Bladder microvascular endothelial cell (primary cell): ENCODE data around the gene TRAPPC11. TPM values are rescaled to one million over a fixed set of nuclear protein-coding genes. Genes with fewer than 3 reads are reported as not detected.

Experiments
- total RNA-seq: library from RNA; depleted of rRNA; stranded (reverse); fragments of >200 nt; gene quantifications from 2 replicates; pipeline ENCODE4 v1.2.3, GENCODE V29; 2014

The TRAPPC11 gene
- total RNA-seq, result 25.3 and 41.5 TPM in 2 replicates

GRCh38 chr4:183659029-183659871, at the start of gene TRAPPC11, which contains the start of gene RWDD4:
Gene TRAPPC11, plus strand, starts transcription at chr4:183659293. Its CDS starts 4,575 bp downstream, at chr4:183663868.
Gene RWDD4, minus strand, starts transcription at chr4:183659185. Its CDS starts 233 bp downstream, at chr4:183658952.

Other genes starting within 250 kb of the TRAPPC11 start
- gene CDKN2AIP, start 214.7 kb upstream of the TRAPPC11 start, total RNA-seq, result 12.1 and 13.8 TPM in 2 replicates
- gene ING2, start 154.2 kb upstream of the TRAPPC11 start, total RNA-seq, result 5.0 and 6.5 TPM in 2 replicates
- 9.4 and 11.6 TPM in 2 replicates for gene RWDD4, start 108 bp upstream of the TRAPPC11 start, total RNA-seq
- 1.6 and 6.7 TPM in 2 replicates for gene STOX2, start 246.0 kb downstream of the TRAPPC11 start, total RNA-seq